ENCODE results near the gene LINS1.

The LINS1 gene

GRCh38 chr15:100602064-100602822 is at the start of gene LINS1, which contains the start of gene ASB7:
TSS of gene LINS1 (minus strand) at chr15:100602184. CDS start at chr15:100580842, 21,342 bp downstream.
TSS of gene ASB7 (plus strand) at chr15:100602589. CDS start at chr15:100612217, 9,628 bp downstream.
- peak; percentile 95 to 99 (median 98) for DNase-seq

- no peak for DNase-seq
These were observed 49.3 kb upstream of the LINS1 start for GRCh38 chr15:100651253-100651652.

- no peak for DNase-seq
These were observed 48.7 kb upstream of the LINS1 start for GRCh38 chr15:100650685-100651084.

DNA sequence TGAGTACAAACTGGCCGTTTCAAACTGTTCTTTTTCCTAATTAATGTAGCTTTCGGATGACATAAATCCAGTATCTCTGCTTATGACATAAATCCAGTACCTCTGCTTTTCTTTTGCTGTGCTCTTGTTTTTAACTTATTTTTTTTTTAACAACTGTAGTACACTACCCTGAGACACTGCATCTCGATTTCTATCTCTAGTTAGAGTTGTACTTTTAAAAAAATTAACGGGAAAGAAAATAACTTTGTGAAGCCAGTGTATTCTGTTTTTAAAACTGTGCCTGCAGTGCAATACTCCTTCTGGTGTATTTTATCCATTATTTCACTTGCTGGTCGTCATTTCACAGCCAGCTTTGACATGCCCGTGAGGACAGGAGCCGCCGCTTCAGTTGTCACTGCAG is 47.0 kb upstream of the LINS1 start:
- no peak for DNase-seq

GRCh38 chr15:100645671-100646070 is 43.7 kb upstream of the LINS1 start:
- DNase-seq: no peak

DNA sequence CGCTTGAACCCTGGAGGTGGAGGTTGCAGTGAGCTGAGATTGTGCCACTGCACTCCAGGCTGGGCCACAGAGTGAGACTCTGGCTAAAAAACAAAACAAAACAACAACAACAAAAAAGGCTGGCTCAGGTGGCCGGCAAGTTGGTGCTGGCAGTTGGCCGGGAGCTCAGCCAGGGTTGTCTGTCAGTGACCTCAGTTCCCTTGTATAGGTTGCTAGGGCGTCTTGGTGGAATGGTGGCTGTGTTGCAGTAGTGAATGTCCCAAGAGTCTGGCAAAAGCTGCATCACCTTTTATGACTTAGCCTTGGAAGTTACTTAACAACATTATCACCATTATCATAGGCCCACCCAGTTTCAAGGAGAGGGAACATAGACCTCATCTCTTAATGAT is 41.0 kb upstream of the LINS1 start:
- no peak for DNase-seq

DNA sequence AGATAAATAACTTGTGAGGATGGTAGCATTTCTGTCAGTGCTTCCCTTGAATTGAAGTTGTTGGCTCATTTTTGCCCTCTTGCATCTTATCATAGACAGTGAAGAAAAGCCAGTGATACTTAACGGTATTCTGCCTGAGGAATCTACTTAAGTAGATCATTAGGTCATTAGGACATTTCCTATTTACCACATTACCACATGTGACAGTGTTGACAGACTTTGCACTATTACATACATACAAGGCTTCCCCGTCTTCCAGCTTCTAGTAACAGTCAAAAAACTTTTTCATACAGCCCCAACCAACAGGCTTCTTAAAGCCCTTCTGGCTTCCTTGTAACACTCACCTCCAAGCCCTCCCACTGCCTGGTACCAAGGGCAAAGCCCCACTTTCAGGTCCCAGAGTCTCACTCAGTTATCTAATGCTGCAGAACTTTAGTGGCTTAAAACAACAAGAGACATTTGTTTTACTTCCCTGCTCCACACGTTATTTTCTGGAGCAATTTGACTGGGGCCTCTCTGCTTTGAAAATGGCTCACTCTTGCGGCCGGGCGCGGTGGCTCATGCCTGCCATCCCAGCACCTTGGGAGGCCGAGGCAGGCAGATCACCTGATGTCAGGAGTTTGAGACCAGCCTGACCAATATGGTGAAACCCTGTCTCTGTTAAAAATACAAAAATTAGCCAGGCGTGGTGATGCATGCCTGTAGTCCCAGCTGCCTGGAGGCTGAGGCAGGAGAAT is 40.4 kb upstream of the LINS1 start:
- no peak for DNase-seq

DNA sequence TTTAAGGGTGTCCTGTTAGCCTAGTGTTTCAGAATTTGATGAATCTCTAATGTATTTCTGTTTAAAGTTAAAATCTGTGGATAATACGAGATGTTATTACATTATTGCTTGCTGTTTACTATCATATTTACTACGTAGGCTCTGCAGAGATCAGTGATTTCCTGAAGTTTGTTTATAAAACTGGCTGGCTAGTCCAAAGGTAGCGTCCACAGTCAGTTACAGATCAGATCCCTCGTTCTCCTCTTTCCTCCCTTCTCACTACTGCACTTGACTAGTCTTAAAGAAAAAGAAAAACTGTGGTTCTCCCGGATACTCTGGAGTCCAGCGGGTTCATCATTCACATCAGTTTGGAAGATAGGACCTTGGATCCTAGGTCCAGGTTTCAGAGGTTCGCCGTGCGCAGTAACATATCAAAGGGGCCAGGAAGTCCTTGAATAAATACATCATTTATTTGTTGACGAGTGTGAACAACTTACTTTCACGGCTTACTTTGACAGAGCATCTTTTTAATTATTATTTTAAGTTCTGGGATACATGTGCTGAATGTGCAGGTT is 36.3 kb upstream of the LINS1 start:
- DNase-seq: no peak

DNA sequence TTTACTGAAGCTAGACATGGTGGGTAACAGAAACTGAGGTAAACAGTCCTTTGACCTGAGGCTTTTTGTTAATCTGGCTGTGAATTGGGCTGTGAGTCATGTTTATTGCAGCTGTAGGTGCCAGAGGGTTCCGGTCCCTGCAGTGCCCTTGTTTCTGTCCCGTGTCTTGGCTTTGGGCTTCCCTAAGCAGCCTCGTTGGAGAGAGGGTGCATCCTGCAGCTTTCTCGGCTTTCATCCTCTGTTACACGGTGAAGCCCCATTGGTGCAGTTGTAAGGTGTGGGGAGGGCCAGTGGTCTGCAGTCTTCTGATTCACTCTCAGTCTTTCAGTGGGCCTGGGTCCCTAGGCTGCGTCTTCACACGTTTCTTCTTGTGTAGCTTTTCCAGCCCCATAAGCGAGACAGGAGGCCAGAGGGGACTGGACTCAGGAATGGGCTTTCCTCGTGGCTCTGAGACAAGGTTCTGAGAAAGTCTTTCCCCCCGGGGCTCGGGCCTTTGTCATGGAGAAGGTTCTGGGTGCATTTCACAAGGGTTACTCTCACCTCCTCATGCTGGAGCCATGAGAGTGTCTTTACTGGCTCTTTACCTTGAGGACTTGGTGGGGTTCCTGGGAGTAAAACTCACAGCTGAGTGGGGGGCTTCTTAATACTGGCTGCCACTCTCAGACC is 33.6 kb upstream of the LINS1 start:
- no peak for DNase-seq

GRCh38 chr15:100633763-100634075 is 31.7 kb upstream of the LINS1 start:
- DNase-seq: no peak

DNA sequence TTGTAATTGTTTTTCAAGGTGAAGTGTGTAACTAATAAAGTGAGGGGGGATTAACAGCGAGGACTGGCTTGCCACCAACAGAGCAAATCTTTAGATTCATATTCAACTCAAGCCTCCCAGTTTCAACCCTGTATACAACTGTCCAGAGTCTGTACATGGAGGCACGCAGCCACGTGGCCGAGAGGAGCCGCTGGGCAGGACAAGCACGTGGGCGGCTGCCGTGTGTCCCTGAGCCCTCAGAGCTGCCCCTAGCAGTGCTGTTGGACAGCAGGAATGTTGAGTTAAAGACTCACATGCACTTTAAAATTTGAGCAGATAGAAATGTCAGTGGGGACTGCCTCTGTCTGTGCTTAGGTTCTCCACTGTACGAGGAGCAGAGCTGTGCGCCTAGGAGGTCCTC is 29.8 kb upstream of the LINS1 start:
- no peak for DNase-seq

DNA sequence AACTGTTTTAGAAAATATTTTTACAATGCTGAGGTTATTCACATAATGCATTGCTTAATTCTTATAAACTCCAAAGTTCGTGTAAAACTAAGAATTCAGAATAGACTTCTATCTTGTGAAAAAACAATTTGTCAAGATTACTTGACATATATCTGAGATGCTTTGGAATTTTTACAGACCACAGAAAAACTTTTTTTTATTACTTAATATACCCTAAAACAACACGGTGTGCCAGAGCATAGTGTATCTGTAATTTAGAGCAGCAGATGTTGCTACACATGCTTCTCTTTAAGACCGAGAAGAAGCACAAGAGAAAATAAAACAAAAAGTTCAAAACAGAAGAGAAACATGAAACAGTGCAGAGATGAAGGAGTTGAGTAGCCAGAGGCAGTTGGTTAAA is 26.8 kb upstream of the LINS1 start:
- DNase-seq: no peak

DNA sequence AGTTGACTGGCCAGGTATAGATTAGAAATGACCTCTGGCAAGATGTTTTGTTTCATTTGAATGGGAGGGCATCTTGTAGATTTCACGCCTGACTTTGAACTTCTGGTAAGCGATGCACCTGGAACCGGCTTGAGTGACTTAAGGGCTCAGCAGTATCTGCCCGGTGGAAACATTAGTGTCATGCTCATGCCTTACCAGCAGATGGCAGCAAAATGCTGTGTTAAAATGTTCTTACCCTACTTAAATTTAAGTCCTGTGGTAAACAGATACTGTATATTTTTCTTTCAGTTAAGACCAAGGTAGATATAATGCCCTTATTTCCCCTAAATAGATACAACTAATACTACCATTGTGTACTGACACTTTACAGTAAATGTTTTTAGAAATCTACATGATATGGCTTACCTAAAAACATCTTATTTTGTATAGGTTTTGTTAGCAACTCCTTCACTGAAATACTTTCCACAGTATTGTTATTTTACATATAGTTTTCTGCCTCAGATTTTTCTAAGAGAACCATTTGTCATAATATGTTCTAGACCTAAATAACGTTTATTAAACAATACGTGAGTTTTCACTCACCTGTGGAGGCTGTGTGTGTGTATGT is 25.9 kb upstream of the LINS1 start:
- DNase-seq: peak; percentile 14 to 25 (median 22)

- DNase-seq: no peak
These were observed 21.3 kb upstream of the LINS1 start for GRCh38 chr15:100623301-100623700.

DNA sequence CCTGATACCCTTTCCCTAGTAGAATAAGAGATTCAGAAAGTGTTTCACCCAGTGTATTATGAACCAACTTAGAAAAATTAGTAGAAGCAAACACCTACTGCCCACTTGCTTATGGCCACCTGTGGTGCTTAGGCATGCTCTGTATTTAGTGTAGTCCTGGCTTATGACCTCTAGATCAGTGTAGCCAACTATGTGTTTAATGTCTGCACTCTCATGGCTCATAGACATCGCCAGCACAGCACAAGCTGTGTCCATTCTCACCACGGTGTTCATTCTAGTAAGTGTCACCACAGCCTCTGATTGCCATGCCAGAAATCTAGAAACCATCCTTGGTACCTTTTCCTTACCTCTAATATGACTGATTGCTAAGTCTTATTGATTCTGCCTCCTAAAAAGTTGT is 14.7 kb upstream of the LINS1 start:
- DNase-seq: no peak

DNA sequence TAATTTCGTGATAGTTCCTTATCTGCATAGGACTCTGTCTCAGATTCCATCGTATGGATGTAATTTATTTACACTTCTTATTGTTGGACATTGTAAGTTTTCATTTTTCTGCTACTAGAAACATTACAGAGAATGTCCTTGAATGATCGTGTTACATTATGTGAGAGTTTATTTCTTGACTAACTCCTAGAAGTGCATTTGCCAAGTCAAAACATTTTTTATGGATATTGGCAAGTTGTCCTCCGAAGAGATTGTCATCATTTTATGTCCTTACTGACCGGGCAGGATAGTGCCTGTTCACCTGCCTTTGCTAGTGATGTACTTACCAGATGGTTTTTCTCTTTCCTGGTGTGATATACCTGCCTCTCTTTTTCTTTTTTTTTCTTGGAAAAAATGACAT is 13.8 kb upstream of the LINS1 start:
- DNase-seq: no peak

GRCh38 chr15:100614918-100615317 is 12.9 kb upstream of the LINS1 start:
- DNase-seq: no peak

DNA sequence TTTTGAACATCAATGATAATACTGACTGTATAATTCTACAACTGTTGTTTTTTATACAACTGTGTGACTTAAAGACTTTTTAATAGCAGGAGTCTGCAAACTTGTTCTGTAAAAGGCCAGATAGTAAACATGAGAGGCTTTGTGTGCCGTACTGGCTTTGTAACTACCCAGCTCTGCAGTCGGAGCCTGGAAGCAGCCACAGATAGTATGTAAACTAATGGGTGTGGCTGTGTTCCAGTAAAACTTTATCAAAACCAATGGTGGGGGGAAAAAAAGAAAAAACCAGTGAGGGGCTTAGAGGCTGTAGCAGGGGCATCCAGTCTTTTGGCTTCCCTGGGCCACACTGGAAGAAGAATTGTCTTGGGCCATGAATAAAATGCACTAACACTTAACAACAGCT is 12.4 kb upstream of the LINS1 start:
- no peak for DNase-seq

DNA sequence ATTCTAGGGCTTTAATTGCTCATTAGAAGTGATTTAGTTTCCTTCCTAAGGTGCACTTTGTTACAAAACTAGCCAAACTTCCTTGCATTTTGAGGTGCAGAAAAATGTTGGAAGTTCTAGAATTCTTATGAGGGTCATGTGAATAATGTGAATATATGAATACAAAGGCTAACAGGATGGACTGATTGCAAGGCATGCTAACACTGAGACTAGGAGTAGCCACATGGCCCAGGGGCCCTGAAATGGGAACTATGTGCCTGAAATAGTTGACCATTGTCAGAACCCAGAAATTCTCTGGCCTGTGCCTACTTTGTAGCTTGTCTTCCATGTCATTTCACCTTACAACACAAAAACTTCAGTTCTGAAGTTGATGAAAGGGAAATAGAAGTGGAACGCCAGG is 11.2 kb upstream of the LINS1 start:
- no peak for DNase-seq

DNA sequence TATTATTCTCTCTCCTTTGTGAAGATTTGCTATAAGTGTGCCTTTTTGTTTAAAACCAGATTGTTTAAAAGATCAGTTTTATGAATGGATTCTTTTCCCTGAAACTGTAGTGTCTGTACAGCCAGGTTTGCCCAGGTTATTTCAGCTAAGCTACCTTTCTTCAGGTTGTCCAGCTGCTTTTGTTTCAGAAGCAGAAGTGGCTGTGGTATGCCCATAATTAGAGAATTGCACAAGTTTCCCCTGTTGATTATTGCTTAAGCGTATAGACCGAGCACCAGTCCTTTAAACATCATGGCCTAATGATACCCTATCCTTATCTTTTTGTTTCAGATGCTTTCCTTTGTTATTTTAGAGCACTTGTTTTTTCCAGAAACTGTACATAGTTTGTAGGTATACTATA is 10.6 kb upstream of the LINS1 start:
- DNase-seq: no peak

DNA sequence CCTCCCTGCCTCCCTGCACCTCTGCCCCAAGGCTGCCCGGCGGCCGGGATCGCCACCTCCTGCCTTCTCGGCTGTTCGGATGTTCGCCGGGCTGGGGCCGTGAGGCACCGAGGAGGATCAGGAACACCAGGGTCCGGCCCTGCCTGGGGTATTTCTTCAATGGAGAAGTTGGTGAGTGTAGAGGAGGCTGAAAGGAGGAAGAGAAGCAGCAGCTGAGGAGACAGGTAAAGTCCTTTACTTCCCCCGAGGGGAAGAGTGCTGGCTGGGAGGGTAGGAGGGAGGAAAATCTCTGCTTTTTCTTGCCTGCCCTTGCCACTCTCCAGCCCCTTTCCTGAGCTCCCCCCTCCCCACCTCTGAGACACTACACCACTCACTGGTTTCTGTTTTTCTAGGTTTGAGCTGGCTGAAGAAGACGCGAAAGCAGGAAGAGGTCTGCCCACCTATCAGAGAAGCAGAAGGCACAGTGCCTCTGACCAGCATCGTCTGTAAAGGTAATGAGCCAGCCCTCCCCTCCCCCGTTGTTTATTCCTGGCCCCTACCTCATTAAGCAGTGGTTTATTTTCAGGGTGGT is 924 bp upstream of the LINS1 start:
- DNase-seq: peak in 2 of 4 experiments; percentile 11 to 17

- DNase-seq: no peak
These were observed 344 bp downstream of the LINS1 start for GRCh38 chr15:100601617-100602063.

- no peak for DNase-seq
These were observed 821 bp downstream of the LINS1 start for GRCh38 chr15:100601163-100601562.

All from activated CD4-positive, CD25-positive, alpha-beta regulatory T cell (primary cell).